ENCODE results near the gene UGT2B15. TPM values are rescaled to one million over a fixed set of nuclear protein-coding genes. Genes with fewer than 3 reads are reported as not detected.

Gene UGT2B15
- total RNA-seq, 1 experiment from 2014 or later = not detected

DNA sequence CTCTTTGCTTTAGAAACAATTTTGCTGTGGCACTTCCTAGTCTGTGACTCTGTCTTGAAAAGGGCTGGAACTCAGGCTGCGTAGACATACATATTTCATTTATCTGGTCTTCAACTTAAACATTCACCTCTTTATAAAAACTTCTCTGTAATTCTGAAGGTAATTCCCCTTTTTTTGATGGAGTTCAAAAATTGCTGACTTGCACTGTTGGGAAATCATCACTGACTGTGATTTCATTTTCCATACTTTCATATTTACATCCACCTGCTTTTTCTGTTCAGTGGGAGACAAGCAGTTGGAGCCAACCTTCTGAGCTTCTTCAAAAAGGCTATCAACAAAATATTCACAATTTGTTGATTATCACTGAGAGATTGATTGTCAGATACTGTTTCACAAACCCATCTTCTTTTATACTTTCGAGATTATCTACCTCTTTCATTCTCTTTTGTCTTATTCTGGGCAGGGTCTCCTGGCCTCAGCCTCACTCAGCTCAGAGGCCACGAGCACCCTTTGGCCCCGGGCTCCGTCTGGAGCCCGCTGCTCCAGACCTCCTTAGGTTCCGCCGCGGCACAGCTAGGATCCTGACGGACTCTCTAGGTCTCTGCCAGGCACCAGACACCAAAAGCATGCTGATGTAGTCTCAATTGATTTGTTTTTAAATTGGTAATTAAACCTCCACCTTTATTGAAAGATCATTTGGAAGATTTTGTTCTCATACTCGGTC, 54.6 kb downstream of the UGT2B15 start:
- no peak for TF ChIP-seq EZH2 (IDR thresholded peaks at IDR 0.05; ENCODE audit: borderline replicate concordance, low read depth, low read length, poor library complexity, severe bottlenecking)
- TF ChIP-seq, protein P1, sequence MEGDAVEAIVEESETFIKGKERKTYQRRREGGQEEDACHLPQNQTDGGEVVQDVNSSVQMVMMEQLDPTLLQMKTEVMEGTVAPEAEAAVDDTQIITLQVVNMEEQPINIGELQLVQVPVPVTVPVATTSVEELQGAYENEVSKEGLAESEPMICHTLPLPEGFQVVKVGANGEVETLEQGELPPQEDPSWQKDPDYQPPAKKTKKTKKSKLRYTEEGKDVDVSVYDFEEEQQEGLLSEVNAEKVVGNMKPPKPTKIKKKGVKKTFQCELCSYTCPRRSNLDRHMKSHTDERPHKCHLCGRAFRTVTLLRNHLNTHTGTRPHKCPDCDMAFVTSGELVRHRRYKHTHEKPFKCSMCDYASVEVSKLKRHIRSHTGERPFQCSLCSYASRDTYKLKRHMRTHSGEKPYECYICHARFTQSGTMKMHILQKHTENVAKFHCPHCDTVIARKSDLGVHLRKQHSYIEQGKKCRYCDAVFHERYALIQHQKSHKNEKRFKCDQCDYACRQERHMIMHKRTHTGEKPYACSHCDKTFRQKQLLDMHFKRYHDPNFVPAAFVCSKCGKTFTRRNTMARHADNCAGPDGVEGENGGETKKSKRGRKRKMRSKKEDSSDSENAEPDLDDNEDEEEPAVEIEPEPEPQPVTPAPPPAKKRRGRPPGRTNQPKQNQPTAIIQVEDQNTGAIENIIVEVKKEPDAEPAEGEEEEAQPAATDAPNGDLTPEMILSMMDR (conservative IDR thresholded peaks at IDR 0.05; ENCODE audit: low read depth, low read length) = no peak
- ChIA-PET CTCF (no interaction called here), POLR2A (ENCODE audit: low non-redundant PET) (no interaction called here)
- Histone ChIP-seq H3K4me1 (ENCODE audit: insufficient read depth, low read length, poor library complexity, severe bottlenecking) (no peaks in the 10 kb centered on the region), H3K36me3 (ENCODE audit: insufficient read depth, low read length, poor library complexity, severe bottlenecking) (no peaks in the 10 kb centered on the region), H3K27me3 (replicated peaks; ENCODE audit: insufficient read depth, low read depth, low read length, poor library complexity) (no peaks in the 10 kb centered on the region), H3K27ac (ENCODE audit: low read depth, low read length, poor library complexity, severe bottlenecking) (no peak overlapping the region), H3K9me3 (ENCODE audit: low read depth, low read length, poor library complexity, severe bottlenecking) (no peaks in the 10 kb centered on the region), H3K4me3 (ENCODE audit: low read depth, low read length, poor library complexity, severe bottlenecking) (no peak overlapping the region)
- BruUV-seq (replicated peaks) = no TSS peak
- intact Hi-C loops (cut with micrococcal nuclease; ENCODE audit: unreplicated experiment) = no loop called here
- DNase-seq (ENCODE audit: low spot score) = no peak

DNA sequence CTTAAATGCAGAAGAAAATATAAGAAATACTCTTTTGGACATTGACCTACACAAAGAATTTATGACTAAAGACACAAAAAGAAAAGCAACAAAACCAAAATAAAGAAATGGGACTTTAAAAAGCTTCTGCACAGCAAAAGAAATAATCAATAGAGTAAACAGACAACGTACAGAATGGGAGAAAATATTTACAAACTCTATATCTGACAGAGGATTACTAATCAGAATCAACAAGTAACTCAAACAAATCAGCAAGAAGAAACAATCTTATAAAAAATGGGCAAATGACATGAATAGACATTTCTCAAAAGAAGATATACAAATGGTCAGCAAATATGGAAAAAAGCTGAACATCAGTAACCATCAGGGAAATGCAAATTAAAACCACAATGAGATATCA, 56.7 kb downstream of the UGT2B15 start:
- no peaks in the 10 kb centered on the region for H3K27me3 ChIP-seq (replicated peaks; ENCODE audit: insufficient read depth, low read depth, low read length, poor library complexity)
- DNase-seq (ENCODE audit: low spot score) = no peak
- POLR2A ChIA-PET (ENCODE audit: low non-redundant PET) = no interaction called here
- H3K4me3 ChIP-seq (ENCODE audit: low read depth, low read length, poor library complexity, severe bottlenecking) = no peak overlapping the region
- no peaks in the 10 kb centered on the region for H3K9me3 ChIP-seq (ENCODE audit: low read depth, low read length, poor library complexity, severe bottlenecking)
- no peak for TF ChIP-seq EZH2 (IDR thresholded peaks at IDR 0.05; ENCODE audit: borderline replicate concordance, low read depth, low read length, poor library complexity, severe bottlenecking)
- TF ChIP-seq, protein P1 (conservative IDR thresholded peaks at IDR 0.05; ENCODE audit: low read depth, low read length) = no peak
- intact Hi-C loops (cut with micrococcal nuclease; ENCODE audit: unreplicated experiment) = no loop called here
- BruUV-seq (replicated peaks) = no TSS peak
- no peak overlapping the region for H3K27ac ChIP-seq (ENCODE audit: low read depth, low read length, poor library complexity, severe bottlenecking)
- H3K36me3 ChIP-seq (ENCODE audit: insufficient read depth, low read length, poor library complexity, severe bottlenecking) = no peaks in the 10 kb centered on the region
- CTCF ChIA-PET = no interaction called here
- no peaks in the 10 kb centered on the region for H3K4me1 ChIP-seq (ENCODE audit: insufficient read depth, low read length, poor library complexity, severe bottlenecking)

DNA sequence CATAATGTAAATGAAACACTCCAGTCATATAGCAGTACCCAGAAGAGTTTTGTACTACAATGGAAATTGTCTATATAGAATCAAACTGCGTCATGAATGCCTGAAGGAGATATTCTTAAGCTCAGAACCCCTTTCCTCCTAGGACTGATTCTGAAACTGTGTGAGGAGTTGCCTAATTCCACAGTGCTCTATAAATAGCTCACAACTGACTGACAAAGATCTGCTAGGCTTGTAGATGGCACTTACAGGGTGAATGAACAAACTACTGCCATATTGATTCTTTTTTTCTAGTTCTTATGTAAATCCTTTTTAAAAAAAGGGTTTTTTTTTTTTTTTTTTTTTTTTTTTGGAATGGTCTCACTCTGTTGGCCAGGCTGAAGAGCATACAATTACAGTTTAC, 64.2 kb downstream of the UGT2B15 start:
- POLR2A ChIA-PET (ENCODE audit: low non-redundant PET) = no interaction called here

More for the DNA sequence above, 64.2 kb downstream of the UGT2B15 start:
- DNase-seq (ENCODE audit: low spot score) = no peak
- CTCF ChIA-PET = no interaction called here
- no TSS peak for BruUV-seq (replicated peaks)
- Histone ChIP-seq H3K36me3 (ENCODE audit: insufficient read depth, low read length, poor library complexity, severe bottlenecking) (no peaks in the 10 kb centered on the region), H3K4me3 (ENCODE audit: low read depth, low read length, poor library complexity, severe bottlenecking) (no peak overlapping the region), H3K9me3 (ENCODE audit: low read depth, low read length, poor library complexity, severe bottlenecking) (no peaks in the 10 kb centered on the region), H3K4me1 (ENCODE audit: insufficient read depth, low read length, poor library complexity, severe bottlenecking) (no peaks in the 10 kb centered on the region), H3K27me3 (replicated peaks; ENCODE audit: insufficient read depth, low read depth, low read length, poor library complexity) (no peaks in the 10 kb centered on the region), H3K27ac (ENCODE audit: low read depth, low read length, poor library complexity, severe bottlenecking) (no peak overlapping the region)
- TF ChIP-seq, protein P1 (conservative IDR thresholded peaks at IDR 0.05; ENCODE audit: low read depth, low read length) = no peak
- TF ChIP-seq EZH2 (IDR thresholded peaks at IDR 0.05; ENCODE audit: borderline replicate concordance, low read depth, low read length, poor library complexity, severe bottlenecking) = no peak
- intact Hi-C loops (cut with micrococcal nuclease; ENCODE audit: unreplicated experiment) = no loop called here
